GM12875 (cell line): Measurements from ENCODE around the gene MOB3A.

Experiments used
- H3K4me3 ChIP-seq: one replicate; pipeline ENCODE4 v1.5.1; 2011; ENCODE audit warnings: low read depth, low read length, control low read depth
- TF ChIP-seq, protein P1 (sequence below): IDR thresholded peaks from 2 replicates; pipeline ENCODE4 v1.5.1; 2011; ENCODE audit warnings: low read depth, mild to moderate bottlenecking, control low read depth, inconsistent platforms, low read length, moderate library complexity, borderline replicate concordance; ENCODE audit not compliant: insufficient read depth

Gene MOB3A

DNA sequence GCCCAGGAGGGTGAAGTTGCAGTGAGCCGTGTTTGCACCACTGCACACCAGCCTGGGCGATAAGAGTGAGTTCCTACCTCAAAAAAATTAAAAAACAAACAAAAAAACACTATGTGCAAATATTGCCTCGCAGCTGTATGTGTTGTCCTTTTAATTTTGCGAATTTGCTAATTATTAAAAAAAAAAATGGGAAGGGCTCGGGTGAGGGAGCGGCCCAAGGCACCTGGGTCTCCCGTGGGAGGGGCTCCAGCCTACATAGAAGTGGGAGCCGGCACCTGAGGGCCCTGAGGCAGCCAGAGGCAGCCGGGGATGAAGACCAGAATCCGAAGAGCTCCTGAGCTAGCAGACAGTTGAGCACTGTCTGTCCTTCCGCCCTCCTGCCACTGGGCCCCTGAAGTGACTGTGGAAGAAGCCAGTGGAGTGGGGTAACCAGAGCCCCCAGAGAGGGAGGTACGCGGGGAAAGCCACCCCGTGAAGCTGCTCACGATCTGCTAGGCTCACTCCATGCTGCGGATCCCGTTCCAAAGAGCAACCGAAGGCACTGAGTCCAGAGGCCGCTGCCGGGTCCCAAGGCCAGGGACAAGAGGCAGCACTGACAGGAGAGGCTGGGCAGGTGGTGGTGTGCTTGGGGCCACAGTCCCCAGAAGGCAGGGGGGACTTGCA lies 7.0 kb upstream of the MOB3A start:
- TF ChIP-seq, protein P1, sequence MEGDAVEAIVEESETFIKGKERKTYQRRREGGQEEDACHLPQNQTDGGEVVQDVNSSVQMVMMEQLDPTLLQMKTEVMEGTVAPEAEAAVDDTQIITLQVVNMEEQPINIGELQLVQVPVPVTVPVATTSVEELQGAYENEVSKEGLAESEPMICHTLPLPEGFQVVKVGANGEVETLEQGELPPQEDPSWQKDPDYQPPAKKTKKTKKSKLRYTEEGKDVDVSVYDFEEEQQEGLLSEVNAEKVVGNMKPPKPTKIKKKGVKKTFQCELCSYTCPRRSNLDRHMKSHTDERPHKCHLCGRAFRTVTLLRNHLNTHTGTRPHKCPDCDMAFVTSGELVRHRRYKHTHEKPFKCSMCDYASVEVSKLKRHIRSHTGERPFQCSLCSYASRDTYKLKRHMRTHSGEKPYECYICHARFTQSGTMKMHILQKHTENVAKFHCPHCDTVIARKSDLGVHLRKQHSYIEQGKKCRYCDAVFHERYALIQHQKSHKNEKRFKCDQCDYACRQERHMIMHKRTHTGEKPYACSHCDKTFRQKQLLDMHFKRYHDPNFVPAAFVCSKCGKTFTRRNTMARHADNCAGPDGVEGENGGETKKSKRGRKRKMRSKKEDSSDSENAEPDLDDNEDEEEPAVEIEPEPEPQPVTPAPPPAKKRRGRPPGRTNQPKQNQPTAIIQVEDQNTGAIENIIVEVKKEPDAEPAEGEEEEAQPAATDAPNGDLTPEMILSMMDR, result no peak
- no peak overlapping the region for H3K4me3 ChIP-seq

DNA sequence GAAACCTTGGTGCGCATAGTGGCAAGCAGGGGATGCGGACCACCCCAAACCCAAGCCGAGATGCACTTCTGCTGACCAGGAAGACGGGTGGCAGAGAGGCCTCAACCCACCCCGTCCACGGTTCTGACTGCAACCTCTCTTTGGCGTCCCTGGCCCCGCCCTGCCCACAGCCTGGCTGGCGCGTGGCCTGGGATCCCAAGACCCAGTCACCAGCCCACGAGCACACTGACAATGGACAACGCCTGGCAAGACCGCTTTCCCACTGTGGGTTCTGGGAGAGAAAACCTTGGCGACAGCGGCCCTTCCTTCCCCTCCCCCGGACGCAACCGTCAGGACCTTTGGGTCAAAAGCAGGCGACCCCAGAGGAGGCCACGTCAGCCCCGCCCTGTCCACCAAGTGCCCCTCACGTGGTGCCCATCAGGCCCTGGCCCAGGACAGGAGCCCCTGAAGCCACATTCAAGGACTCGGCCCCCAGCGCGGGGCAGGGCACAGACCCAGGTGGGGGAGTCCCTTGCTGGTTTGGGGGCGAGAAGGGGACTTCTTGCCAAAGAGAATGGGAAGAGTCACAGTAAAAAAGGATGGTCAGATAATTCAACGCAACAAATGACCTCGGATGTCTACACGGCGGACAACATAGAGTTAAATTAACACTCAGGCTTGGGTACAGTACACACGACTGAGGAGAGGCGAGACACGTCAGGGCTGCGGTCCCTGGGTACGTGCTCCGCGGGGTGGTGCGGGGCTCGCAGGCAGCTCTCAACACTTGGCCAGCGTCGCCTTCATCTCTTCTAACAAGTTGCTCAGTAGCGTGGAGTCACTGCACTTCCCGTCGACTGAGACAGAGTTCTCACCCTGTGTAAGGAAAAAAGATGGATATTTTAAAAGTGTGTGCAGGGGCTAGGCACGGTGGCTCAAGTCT lies 5.5 kb upstream of the MOB3A start:
- TF ChIP-seq, protein P1, result no peak
- H3K4me3 ChIP-seq, result no peak overlapping the region

DNA sequence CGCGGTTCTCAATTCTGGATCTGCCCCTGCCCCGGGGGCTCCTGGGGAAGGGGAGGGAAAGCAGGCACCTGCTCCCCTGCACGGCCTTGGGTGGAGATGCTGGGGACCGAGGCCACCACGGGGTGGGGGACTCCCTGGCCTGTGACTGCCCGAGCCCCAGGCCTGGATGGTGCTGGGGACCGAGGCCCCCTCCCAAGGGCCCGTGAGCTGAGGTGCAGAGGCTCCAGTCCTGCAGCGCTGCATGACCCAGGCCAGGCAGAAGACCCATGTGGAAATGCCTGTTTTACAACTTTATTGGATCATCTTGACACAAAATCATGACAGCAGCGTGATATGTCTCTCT lies 4.6 kb upstream of the MOB3A start:
- TF ChIP-seq, protein P1, result no peak

DNA sequence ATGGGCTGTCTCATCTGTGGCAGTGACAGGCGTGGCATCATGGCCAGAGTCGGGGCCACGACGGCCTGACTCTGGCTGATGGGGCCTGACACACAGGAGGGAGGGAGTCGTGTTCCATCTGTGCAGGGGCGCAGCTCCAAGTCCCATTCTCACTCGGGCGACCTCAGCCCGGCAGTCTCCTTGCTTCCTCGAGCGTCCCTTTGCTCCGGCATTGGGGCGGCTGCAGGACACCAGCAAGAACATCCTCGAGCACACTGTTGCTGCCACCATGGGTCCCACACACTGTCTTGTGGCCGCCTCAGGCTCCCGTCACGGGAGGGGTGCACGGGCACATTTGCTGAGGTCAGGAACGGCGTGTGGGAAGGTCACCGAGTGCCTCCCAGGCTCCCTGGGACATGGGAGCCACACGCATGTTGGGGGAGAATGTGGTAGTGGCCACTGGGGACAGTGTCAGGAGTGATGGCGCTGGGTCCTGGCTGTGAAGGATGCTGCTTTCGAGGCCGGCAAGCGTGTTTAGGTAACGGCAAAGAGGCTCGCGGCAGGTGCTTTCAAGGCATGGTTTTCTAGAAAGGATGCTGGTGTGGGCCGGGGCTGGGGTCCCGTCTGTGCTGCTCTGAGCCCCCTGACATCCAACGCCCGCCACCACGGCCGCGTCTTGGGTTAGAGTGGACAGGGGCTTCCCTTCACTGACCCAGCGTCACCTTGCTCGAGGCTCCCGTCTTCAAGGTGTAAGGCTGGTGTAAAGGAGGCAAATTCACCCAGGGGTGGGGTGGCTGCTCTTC lies 4.0 kb upstream of the MOB3A start:
- no peak overlapping the region for H3K4me3 ChIP-seq
- TF ChIP-seq, protein P1, result no peak

More for the DNA sequence above, 4.6 kb upstream of the MOB3A start:
- no peak overlapping the region for H3K4me3 ChIP-seq

DNA sequence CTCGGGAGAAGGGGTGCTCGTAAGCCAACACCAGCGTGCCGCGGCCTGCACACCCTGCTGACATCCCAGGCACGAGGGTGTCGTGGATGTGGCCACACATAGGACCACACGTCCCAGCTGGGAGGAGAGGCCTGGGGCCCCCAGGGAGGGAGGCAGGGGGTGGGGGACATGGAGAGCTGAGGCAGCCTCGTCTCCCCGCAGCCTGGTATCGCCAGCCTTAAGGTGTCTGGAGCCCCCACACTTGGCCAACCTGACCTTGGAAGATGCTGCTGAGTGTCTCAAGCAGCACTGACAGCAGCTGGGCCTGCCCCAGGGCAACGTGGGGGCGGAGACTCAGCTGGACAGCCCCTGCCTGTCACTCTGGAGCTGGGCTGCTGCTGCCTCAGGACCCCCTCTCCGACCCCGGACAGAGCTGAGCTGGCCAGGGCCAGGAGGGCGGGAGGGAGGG lies 3.0 kb upstream of the MOB3A start:
- H3K4me3 ChIP-seq, result no peak overlapping the region
- TF ChIP-seq, protein P1, result no peak

DNA sequence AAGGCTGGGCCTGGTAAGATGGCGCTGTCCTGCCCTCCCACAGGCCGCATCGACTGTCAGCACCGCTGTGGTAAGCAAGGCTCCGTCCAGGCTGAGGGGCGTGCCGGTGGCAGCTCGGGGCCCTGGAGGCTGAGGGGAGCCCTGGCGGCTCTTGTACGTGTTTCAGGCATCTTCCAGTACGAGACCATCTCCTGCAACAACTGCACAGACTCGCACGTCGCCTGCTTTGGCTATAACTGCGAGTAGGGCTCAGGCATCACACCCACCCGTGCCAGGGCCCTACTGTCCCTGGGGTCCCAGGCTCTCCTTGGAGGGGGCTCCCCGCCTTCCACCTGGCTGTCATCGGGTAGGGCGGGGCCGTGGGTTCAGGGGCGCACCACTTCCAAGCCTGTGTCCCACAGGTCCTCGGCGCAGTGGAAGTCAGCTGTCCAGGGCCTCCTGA lies 1.8 kb upstream of the MOB3A start:
- TF ChIP-seq, protein P1, result no peak
- H3K4me3 ChIP-seq, result peak overlapping the region; percentile 48
